OCI-LY1 (cell line): Measurements from ENCODE around the gene RERE.
"Not testable (repeated sequence)": the region's sequence is repeated elsewhere in the genome, so short reads cannot be mapped to it uniquely, and the experiment has no call there.

Experiments
- CTCF ChIP-seq: fragments of 200-600 bp; sonication (generic), shearing (Covaris generic); IDR thresholded peaks from 2 replicates; pipeline ENCODE4 v1.5.1; 2017; ENCODE audit warnings: mild to moderate bottlenecking, antibody characterized with exemption, low read length, moderate library complexity, mixed read lengths
- EZH2 ChIP-seq: fragments of 200-600 bp; sonication (generic), shearing (Covaris generic); IDR thresholded peaks from 2 replicates; pipeline ENCODE4 v1.8.0; 2017; ENCODE audit warnings: borderline replicate concordance, mixed run types, mild to moderate bottlenecking, antibody characterized with exemption, low read length, moderate library complexity, mixed read lengths

- TF ChIP-seq CTCF, EZH2: not testable (repeated sequence)
Measured at GRCh38 chr1:8502949-8503348, 314.5 kb downstream of the RERE start.
